ENCODE measurements around the gene RNF126.
"Not testable (repeated sequence)": the region's sequence is repeated elsewhere in the genome, so short reads cannot be mapped to it uniquely, and the experiment has no call there.

Gene RNF126

GRCh38 chr19:632579-633067 is 30.4 kb downstream of the RNF126 start:
- H3K27ac ChIP-seq (ENCODE audit: low read depth, low read length) = peak overlapping the region; percentile 69

GRCh38 chr19:629961-630714 is 32.9 kb downstream of the RNF126 start:
- peaks cover 41% of the 10 kb centered on the region for H3K36me3 ChIP-seq (ENCODE audit: control insufficient read depth, insufficient read depth, low read length)
- peaks cover 3% of the 10 kb centered on the region; the same call in 1 of the 2 replicates for H3K4me1 ChIP-seq (ENCODE audit: control insufficient read depth, insufficient read depth, low read length)
- H3K27ac ChIP-seq (ENCODE audit: low read depth, low read length) = no peak overlapping the region
- H3K4me3 ChIP-seq (ENCODE audit: low read depth, low read length) = no peak overlapping the region
- H3K27me3 ChIP-seq (ENCODE audit: control insufficient read depth, insufficient read depth, low read length) = no peaks in the 10 kb centered on the region
- no peak overlapping the region for H3K9ac ChIP-seq (ENCODE audit: low read depth, low read length)
- no peaks in the 10 kb centered on the region for H3K9me3 ChIP-seq (ENCODE audit: control insufficient read depth, insufficient read depth, low read length)

More at GRCh38 chr19:632579-633067, 30.4 kb downstream of the RNF126 start:
- peak overlapping the region; percentile 99 for H3K4me3 ChIP-seq (ENCODE audit: low read depth, low read length)
- peaks cover 3% of the 10 kb centered on the region; the same call in 1 of the 2 replicates for H3K4me1 ChIP-seq (ENCODE audit: control insufficient read depth, insufficient read depth, low read length)
- H3K9ac ChIP-seq (ENCODE audit: low read depth, low read length) = peak overlapping the region; percentile 83
- H3K36me3 ChIP-seq (ENCODE audit: control insufficient read depth, insufficient read depth, low read length) = peaks cover 26% of the 10 kb centered on the region
- H3K27me3 ChIP-seq (ENCODE audit: control insufficient read depth, insufficient read depth, low read length) = 0 out of 2 replicates have a peak, but pooled peaks cover 3% of the 10 kb centered on the region
- H3K9me3 ChIP-seq (ENCODE audit: control insufficient read depth, insufficient read depth, low read length) = no peaks in the 10 kb centered on the region

- not testable (repeated sequence) for H3K4me3 ChIP-seq (ENCODE audit: low read depth, low read length); H3K9ac ChIP-seq (ENCODE audit: low read depth, low read length); H3K4me1 ChIP-seq (ENCODE audit: control insufficient read depth, insufficient read depth, low read length); H3K27ac ChIP-seq (ENCODE audit: low read depth, low read length); H3K27me3 ChIP-seq (ENCODE audit: control insufficient read depth, insufficient read depth, low read length); H3K9me3 ChIP-seq (ENCODE audit: control insufficient read depth, insufficient read depth, low read length)
- peaks cover 47% of the 10 kb centered on the region for H3K36me3 ChIP-seq (ENCODE audit: control insufficient read depth, insufficient read depth, low read length)
These were observed 33.5 kb downstream of the RNF126 start for GRCh38 chr19:629515-629914.

GRCh38 chr19:628168-628567 is 34.8 kb downstream of the RNF126 start:
- no peak overlapping the region for H3K27ac ChIP-seq (ENCODE audit: low read depth, low read length)
- H3K9ac ChIP-seq (ENCODE audit: low read depth, low read length) = no peak overlapping the region
- no peaks in the 10 kb centered on the region for H3K9me3 ChIP-seq (ENCODE audit: control insufficient read depth, insufficient read depth, low read length)
- H3K4me3 ChIP-seq (ENCODE audit: low read depth, low read length) = no peak overlapping the region
- no peaks in the 10 kb centered on the region for H3K27me3 ChIP-seq (ENCODE audit: control insufficient read depth, insufficient read depth, low read length)
- H3K36me3 ChIP-seq (ENCODE audit: control insufficient read depth, insufficient read depth, low read length) = peaks cover 61% of the 10 kb centered on the region
- peaks cover 3% of the 10 kb centered on the region; the same call in 1 of the 2 replicates for H3K4me1 ChIP-seq (ENCODE audit: control insufficient read depth, insufficient read depth, low read length)

- H3K27ac ChIP-seq (ENCODE audit: low read depth, low read length); H3K9me3 ChIP-seq (ENCODE audit: control insufficient read depth, insufficient read depth, low read length); H3K27me3 ChIP-seq (ENCODE audit: control insufficient read depth, insufficient read depth, low read length); H3K4me1 ChIP-seq (ENCODE audit: control insufficient read depth, insufficient read depth, low read length); H3K9ac ChIP-seq (ENCODE audit: low read depth, low read length); H3K4me3 ChIP-seq (ENCODE audit: low read depth, low read length): not testable (repeated sequence)
- peaks cover 75% of the 10 kb centered on the region for H3K36me3 ChIP-seq (ENCODE audit: control insufficient read depth, insufficient read depth, low read length)
These were observed 36.4 kb downstream of the RNF126 start for GRCh38 chr19:626566-626965.

- Histone ChIP-seq H3K27ac (ENCODE audit: low read depth, low read length) (no peak overlapping the region), H3K27me3 (ENCODE audit: control insufficient read depth, insufficient read depth, low read length) (no peaks in the 10 kb centered on the region), H3K9me3 (ENCODE audit: control insufficient read depth, insufficient read depth, low read length) (no peaks in the 10 kb centered on the region), H3K4me1 (ENCODE audit: control insufficient read depth, insufficient read depth, low read length) (no peaks in the 10 kb centered on the region), H3K9ac (ENCODE audit: low read depth, low read length) (no peak overlapping the region), H3K4me3 (ENCODE audit: low read depth, low read length) (no peak overlapping the region), H3K36me3 (ENCODE audit: control insufficient read depth, insufficient read depth, low read length) (peaks cover 74% of the 10 kb centered on the region)
These were observed 37.8 kb downstream of the RNF126 start for GRCh38 chr19:625257-625656.

GRCh38 chr19:624433-625109 is 38.4 kb downstream of the RNF126 start:
- Histone ChIP-seq H3K4me3 (ENCODE audit: low read depth, low read length) (no peak overlapping the region), H3K9me3 (ENCODE audit: control insufficient read depth, insufficient read depth, low read length) (no peaks in the 10 kb centered on the region), H3K36me3 (ENCODE audit: control insufficient read depth, insufficient read depth, low read length) (peaks cover 76% of the 10 kb centered on the region), H3K27me3 (ENCODE audit: control insufficient read depth, insufficient read depth, low read length) (no peaks in the 10 kb centered on the region), H3K27ac (ENCODE audit: low read depth, low read length) (no peak overlapping the region), H3K9ac (ENCODE audit: low read depth, low read length) (no peak overlapping the region), H3K4me1 (ENCODE audit: control insufficient read depth, insufficient read depth, low read length) (no peaks in the 10 kb centered on the region)

GRCh38 chr19:623974-624373 is 39.0 kb downstream of the RNF126 start:
- Histone ChIP-seq H3K36me3 (ENCODE audit: control insufficient read depth, insufficient read depth, low read length) (peaks cover 77% of the 10 kb centered on the region), H3K27me3 (ENCODE audit: control insufficient read depth, insufficient read depth, low read length) (no peaks in the 10 kb centered on the region), H3K9ac (ENCODE audit: low read depth, low read length) (no peak overlapping the region), H3K4me1 (ENCODE audit: control insufficient read depth, insufficient read depth, low read length) (no peaks in the 10 kb centered on the region), H3K4me3 (ENCODE audit: low read depth, low read length) (no peak overlapping the region), H3K9me3 (ENCODE audit: control insufficient read depth, insufficient read depth, low read length) (no peaks in the 10 kb centered on the region), H3K27ac (ENCODE audit: low read depth, low read length) (no peak overlapping the region)

- Histone ChIP-seq H3K27me3 (ENCODE audit: control insufficient read depth, insufficient read depth, low read length) (no peaks in the 10 kb centered on the region), H3K4me3 (ENCODE audit: low read depth, low read length) (no peak overlapping the region), H3K4me1 (ENCODE audit: control insufficient read depth, insufficient read depth, low read length) (no peaks in the 10 kb centered on the region), H3K27ac (ENCODE audit: low read depth, low read length) (no peak overlapping the region), H3K9ac (ENCODE audit: low read depth, low read length) (no peak overlapping the region), H3K9me3 (ENCODE audit: control insufficient read depth, insufficient read depth, low read length) (no peaks in the 10 kb centered on the region), H3K36me3 (ENCODE audit: control insufficient read depth, insufficient read depth, low read length) (peaks cover 76% of the 10 kb centered on the region)
These were observed 39.7 kb downstream of the RNF126 start for GRCh38 chr19:623175-623916.

- no peak overlapping the region for H3K9ac ChIP-seq (ENCODE audit: low read depth, low read length)
- no peaks in the 10 kb centered on the region for H3K9me3 ChIP-seq (ENCODE audit: control insufficient read depth, insufficient read depth, low read length)
- H3K4me1 ChIP-seq (ENCODE audit: control insufficient read depth, insufficient read depth, low read length) = no peaks in the 10 kb centered on the region
- peaks cover 76% of the 10 kb centered on the region for H3K36me3 ChIP-seq (ENCODE audit: control insufficient read depth, insufficient read depth, low read length)
- no peak overlapping the region for H3K27ac ChIP-seq (ENCODE audit: low read depth, low read length)
- H3K27me3 ChIP-seq (ENCODE audit: control insufficient read depth, insufficient read depth, low read length) = no peaks in the 10 kb centered on the region
- no peak overlapping the region for H3K4me3 ChIP-seq (ENCODE audit: low read depth, low read length)
These were observed 40.3 kb downstream of the RNF126 start for GRCh38 chr19:622666-623065.
